CD4-positive, alpha-beta T cell treated with Interleukin-10 for 1 hour (primary cell): ENCODE data around the gene GCKR.

Experiments
- DNase-seq: peaks from one replicate; pipeline ENCODE4 v3.0.0-alpha.2; 2020

GCKR gene, protein sequence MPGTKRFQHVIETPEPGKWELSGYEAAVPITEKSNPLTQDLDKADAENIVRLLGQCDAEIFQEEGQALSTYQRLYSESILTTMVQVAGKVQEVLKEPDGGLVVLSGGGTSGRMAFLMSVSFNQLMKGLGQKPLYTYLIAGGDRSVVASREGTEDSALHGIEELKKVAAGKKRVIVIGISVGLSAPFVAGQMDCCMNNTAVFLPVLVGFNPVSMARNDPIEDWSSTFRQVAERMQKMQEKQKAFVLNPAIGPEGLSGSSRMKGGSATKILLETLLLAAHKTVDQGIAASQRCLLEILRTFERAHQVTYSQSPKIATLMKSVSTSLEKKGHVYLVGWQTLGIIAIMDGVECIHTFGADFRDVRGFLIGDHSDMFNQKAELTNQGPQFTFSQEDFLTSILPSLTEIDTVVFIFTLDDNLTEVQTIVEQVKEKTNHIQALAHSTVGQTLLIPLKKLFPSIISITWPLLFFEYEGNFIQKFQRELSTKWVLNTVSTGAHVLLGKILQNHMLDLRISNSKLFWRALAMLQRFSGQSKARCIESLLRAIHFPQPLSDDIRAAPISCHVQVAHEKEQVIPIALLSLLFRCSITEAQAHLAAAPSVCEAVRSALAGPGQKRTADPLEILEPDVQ

DNA sequence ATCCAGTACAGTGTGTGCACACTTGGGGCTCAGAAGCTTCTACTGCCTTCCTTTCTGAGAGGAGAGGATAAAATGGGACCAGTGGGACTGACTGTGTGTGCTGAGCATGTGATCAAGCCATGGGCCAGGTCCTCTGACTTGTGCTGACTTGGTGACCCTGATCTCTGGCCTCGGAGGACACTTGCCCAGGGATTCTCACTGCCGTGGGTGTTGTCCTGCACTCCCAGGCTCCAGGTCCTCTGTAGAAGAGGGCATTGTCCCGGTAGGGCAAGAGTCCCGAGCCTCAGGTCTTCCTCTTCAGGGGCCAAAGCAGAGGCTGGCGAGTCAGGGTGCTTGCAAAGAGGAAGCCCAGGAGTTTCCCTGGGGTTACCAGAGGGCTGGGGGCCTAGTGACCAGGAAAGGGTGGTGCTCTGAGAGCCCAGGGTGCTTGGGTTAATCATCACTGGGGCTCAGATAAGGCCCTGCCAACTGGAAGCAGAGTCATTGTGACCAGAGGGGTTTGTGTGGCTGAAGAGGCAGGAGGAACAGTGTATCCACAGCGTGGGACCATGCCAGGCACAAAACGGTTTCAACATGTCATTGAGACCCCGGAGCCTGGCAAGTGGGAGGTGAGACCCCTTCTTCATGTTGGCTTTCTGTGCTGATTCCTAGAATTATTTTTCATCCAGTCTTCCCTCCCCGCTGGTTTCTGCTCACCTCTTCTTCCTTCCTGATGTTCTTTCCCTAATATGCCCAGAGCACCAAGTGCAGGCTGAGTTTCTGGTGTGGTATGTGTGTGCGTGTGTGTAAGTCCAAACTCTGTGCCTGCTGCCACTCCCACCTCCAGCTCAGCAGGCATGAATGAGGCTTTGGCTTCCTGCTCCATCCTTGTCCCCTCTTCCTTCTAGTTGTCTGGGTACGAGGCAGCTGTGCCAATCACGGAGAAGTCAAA, at the start of gene GCKR:
Gene GCKR (plus strand): TSS at position 483 of the 931 bp plus-strand sequence. CDS start 66 bp downstream, at position 549.
- DNase-seq: no peak

DNA sequence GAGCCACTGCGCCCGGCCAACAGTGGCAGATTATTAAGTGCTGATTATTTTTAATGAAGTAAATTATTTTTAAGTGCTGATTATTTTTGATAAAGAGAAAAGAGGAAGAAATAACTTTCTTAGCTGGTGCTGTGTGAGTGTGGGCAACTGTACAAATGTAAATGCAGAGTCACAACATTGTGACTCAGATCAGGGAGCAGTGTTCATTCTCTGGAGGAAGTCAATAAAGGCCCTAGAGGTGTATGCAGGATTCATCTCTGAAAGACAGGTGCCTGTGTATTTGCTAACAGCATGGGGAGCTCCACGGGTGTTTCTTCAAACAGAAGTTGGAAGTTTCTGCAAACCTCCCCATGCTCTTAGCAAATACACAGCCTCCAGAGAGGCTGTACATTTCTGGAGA, 48.3 kb upstream of the GCKR start:
- no peak for DNase-seq

DNA sequence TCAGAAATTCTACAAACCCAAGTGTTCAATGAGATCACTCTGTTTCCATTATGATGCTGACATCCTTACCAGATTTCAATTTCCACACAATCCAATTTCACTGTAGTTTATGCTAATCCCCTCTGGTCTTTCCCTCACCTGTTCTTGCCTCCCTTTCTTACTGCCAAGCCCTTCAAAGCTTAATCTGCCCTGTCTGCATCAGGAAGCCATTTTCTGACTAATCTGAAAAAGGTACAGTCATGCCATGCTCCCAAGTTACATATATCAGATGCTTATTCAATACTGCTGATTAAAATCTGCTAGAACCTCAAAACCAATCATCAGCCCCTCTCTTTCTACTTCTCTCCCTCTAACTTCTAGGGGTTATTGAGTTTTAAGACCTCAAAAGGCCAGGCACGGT, 45.5 kb upstream of the GCKR start:
- DNase-seq: no peak

DNA sequence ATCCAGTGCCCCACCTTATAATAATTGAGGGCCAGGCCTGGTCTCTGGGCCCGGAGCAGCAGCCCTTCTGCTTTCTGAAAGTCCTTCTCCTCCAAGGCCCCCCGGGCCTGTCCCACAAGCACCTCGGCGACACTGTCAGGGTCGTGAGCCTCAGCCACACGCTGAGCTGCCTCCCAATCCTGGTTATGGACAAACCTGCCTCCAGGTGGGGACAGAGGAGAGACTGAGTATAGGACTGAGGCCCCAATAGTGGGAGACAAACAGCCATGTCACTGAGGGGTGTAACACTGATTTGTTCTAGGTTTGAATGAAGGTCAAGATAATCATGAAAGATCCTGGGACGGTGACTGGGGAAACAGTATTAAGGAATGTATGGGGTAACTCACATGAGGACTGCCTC, 42.7 kb upstream of the GCKR start:
- no peak for DNase-seq

DNA sequence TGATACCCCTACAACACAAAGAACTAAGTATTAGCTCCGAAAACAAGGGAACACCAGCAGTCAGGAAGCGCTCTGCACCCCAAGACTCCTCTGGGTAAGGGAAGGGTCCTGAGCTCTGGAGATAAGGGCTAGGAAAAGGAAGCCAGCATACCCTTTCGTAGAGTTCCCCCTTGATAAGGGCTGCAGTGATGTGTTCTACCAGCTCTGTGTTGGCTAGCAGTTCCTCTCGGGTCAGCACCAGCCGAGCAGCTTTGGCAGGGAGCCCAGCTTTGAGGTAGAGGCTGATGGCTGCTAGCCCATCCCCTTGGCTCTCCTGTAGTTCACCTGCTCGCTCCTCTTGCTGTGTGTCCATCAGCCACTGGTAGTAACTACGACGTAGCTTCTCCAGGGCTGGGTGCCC, 35.5 kb upstream of the GCKR start:
- DNase-seq: no peak

DNA sequence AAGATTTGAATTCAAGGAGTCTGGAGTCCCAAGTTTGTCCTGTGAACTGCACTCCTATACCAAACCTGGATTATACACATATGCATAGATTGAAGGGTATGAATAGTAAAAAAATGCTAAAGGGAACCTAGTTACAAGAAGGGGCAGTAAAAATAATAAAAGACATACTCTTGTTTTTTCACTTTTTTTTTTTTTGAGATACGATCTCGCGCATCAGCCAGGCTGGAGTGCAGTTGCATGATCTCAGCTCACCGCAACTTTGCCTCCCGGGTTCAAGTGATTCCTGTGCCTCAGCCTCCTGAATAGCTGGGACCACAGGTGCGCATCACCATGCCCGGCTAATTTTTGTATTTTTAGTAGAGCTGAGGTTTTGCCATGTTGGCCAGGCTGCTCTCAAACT, 32.2 kb upstream of the GCKR start:
- DNase-seq: no peak

DNA sequence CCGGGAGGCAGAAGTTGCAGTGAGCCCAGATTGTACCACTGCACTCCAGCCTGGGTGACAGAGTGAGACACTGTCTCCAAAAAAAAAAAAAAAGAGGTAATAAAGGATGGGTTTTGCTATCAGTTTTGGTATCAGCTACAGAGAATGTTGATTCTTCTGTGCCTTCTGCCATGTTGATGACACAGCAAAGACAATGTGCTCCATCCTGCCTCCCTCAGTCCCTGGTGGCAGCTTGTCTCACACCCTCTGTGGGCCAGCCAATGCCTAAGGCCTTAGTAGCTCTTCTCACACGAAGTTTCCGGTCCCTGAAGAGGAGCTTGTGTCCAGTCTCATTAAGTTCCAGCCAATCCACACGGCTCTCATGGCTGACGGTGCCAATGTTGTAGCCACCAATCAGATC, 24.7 kb upstream of the GCKR start:
- DNase-seq: no peak

DNA sequence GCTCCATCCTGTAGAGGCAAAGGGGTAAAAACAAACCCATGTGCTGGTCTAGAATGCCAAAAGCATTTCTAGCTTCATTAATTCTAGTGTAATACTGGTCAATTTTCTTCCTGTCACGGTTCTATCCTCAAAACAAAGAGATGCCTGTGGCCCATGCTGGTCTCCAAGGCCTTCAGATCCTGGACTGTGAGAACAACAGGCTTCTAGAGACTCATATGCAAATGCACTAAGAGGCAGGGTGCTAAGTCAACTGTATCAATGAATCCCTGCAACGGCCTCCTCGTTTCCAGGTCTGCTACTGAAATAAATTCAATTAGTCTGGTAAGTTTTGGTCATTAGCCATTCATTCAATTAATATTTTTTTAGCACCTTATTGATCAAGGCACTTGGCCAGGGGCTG, 11.1 kb upstream of the GCKR start:
- DNase-seq: no peak

DNA sequence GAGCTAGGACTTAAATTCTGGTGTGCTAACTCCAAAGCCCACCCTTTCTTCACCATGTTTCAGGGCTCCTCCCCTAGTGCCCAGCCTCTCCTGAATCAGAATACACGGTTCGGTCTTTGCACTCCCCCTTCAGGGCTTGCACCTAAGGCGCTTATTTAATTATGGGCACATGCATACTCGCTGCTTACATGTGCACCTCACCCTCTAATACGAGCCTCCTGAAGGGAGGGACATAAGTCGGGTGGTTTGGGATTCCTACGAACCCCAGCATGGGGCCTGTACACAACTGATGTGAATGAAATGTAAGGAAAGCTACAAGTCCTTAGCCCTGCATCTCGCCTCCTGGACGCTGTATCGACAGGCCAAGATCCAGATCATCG, 7.5 kb upstream of the GCKR start:
- no peak for DNase-seq

DNA sequence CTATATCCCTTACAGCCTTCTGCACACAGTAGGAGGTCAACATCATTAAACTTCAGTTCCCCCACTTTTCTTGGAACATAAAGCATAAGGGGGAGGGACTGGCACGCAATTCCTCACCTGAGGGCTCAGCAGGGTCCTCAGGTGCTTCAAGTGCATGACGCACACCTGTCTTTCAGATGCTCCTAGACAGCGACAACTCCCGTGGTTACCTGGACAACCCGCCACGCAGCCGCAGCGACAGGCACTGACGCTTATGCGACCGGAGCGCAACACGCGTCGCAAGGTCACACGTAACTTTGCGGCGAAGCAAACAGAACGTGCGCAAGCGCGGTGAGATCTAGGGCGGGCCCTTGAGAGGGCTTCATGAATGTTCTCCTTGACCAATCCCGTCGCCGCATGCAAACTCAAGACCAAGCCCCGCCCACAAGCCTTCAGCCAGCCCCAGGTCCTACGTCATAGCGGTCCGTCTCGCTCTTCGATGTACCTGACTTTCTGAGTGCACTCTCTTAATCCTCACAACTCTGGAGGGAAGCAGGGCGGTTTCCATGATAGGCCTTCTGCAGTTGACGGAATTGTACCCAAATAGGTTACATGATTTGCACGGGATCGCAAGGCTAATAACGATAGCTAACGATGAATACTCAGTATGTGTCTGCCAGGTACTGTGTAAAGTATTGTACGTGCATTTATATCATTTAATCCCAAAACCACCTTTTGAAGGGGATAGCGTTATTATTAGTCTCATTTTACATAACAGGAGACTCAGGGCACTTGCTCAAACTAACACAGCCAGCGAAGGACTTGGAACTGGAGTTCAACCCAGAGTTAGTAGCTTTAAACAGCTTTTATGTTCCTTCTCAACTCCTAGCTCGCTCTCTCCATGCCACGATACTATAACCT, 6.9 kb upstream of the GCKR start, which contains the start of gene IFT172:
Gene IFT172 (minus strand): TSS at position 246 of the 900 bp plus-strand sequence. CDS start 90 bp downstream, at position 156.
- DNase-seq: peak; percentile 99

DNA sequence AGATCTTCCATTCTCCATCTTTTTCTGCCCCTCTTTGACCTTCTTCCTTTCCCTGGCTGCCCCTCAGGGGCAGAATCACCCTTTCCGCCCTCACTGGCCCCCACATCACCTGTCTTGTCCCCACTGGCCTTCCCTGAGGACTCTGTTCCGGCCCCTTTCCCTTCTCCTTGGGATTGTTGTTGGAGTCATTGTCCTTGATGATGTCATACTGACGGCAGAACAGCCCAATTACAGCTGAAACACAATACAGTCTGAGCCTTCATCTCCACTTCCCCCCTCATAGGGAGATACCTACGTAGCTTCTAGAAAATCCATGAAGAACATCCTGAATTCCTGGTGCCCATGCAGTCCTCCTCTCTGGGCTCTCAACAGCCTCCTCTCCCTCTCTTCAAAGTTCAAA, 4.1 kb upstream of the GCKR start:
- no peak for DNase-seq

DNA sequence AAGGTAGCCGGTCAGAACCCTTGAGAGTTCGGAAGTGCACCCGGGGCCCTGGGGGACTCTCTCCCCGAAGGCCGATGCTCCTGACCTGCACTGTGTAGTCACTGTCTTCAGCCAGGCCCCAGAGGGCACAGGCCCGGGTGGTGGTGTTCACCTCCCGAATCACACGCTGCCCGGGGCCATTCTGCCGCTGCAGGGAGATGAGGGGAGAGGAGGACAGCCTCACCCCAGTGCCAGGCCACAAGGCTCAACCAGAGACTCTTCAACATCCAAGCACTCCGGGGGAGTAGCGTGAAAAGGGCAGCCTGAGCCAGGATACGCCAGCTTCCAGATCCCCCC, 2.7 kb upstream of the GCKR start:
- DNase-seq: no peak

DNA sequence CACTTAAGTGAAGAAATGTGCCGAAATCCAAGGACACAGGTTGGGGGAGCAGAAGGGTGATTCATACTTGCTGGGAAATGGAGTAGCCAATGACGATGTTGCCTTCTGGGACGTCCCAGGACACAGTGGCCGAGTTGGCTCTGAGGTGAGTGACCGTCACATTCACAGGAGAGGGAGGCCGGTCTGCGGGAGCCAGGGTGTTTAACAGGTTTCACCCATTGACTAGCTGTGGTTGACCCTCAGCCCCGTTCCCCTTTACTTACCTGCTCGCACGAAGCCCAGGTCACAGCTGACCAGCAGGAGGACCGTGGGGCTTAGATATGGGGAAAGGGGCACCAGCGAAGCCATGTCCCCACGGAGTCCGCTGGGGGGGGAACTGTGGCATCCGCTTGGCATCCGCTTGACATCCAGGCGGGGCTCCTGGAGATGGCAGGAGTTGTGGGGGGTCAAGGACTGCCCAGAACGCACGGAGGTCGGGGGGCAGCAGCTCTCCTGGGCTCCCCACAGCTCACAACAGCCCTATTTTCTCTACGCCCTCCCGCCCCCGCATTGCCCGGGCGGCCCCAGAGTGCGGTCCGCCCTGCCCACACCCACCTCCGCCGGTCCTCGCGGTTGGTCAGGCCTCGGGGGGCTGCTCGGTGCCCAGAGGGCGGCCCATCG, 2.2 kb upstream of the GCKR start:
- DNase-seq: no peak

DNA sequence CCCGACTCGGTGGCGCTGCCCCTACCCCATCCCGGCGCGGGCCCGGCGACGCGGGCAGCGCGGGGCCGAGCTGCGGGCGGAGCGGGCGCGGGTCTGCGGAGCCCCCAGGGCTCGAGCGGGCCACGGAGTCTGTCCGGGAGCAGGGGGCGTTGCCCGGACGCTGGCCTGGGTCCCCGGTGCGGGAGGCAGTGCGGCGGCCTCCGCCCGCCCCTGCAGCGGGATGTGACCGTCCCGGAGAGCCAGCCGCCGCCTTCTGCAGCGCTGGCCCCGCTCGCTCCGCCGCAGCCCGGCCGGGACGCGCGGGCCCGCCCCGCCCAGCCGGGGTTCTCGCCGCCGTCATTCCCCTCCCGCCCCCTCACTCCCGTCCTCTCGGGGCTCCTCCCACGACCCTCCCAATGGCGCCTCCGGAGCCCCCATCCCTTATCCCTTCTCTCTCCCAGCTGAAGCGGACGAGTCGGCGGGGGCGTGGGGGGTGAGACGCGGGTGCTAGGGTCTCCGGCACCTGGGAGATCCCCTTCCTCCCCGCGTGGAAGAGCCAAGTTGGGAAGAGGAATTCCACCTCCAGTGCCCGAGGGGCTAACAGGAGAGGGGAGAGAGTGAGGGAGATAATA, 1.6 kb upstream of the GCKR start, which contains the start of gene FNDC4:
Gene FNDC4 (minus strand): TSS at position 257 of the 611 bp plus-strand sequence. CDS start 521 bp downstream, outside the sequence.
- peak; percentile 24 for DNase-seq

DNA sequence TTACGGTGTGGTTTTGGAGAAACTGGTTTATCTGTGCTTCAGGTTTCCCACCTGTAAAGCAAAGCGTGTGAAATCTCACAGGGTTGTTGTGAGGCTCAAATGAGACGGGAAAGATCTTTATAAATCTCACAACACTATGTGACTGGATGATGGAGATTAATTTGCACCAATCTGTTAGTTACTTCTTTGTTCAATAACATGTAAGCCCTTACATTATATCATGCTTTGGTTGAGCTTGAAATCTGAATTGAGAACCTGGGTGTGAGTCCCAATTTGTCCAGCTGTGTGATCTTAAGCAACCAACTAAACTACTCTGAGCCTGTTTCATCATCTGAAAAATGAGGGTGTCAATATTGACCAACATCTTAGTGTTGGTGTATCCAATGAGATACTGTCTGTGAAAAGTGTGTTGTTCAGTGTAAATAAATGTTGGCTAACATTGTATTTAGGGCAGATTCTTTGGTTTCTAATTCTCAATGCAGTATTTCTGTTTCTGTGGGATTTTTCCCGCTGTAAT, 741 bp upstream of the GCKR start:
- no peak for DNase-seq

DNA sequence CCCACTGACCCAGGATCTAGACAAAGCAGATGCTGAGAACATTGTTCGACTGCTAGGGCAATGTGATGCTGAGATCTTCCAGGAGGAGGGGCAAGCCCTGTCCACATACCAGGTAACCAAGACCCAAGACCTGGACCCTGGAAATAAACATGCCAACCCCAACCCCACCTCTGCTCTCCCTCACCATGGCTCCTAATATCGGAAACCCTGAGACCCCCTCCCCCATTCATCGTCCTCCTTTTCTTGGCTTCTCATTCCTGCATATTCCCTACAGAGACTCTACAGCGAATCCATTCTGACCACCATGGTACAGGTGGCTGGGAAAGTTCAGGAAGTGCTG, 619 bp downstream of the GCKR start:
- no peak for DNase-seq

DNA sequence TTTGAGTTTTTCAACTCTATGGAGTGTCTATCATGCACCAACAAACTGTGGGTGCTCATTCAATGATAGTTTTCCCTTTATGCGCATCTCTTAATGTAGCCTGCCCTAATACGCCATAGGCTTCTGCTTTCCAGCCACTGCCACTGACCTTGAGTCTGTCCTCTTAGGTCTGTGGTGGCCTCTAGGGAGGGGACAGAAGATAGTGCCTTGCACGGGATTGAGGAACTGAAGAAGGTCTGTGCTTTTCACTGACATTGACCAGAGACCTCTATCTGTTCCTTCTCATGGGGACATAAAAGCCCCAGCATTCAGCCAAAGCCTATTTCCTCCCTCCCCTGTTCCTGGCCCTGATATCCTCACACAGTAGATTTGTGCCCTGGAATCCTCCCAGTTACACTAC, 2.3 kb downstream of the GCKR start:
- DNase-seq: no peak

DNA sequence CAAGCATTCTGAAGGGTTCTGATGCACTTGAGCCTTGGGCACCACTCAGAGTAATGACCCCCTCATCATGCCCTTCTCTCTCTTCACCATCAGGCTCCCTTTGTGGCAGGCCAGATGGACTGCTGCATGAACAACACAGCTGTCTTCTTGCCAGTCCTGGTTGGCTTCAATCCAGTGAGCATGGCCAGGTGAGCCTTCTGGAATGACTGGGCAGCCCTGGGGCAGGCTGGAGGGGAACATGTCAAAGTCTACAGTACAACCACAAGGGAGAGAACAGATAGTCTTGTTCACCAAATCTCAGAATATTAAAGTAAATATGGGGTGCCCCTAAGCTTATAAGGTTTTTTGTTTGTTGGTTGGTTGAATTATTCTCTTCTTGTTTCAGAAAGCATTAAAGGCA, 4.4 kb downstream of the GCKR start:
- DNase-seq: no peak

DNA sequence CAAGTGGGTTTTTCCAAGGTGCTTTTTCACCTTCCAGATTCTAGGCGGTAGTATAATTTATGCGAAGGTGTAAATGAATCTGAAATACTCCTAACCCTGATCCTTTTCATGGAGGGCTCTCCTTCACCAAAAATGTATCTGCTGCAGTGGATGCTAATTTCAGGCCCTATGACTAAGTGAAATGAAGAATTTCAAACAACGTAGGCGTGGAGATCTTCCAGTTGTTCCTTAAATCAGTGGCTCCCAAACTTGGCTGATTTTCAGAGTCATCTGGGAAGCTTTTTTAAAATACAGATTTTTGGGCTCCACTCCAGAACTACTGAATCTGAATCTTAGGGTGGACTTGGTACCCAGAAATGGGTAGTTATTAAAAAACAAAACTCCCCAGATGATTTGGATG, 5.5 kb downstream of the GCKR start:
- DNase-seq: no peak

DNA sequence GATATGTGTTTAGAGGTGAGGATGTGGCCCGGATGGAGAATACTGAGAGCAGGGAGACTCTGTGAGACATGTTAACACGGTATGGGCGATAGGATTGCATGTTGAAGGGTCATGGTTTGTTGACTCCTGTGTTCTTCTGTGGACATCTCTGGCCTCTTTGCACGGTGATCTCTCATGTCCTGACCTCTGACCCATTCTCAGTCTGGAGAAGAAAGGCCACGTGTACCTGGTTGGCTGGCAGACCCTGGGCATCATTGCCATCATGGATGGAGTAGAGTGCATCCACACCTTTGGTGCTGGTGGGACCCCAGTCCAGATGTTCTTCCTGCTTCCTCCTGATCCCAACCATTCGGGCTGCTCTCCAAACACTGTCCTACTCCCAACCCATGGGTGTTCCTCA, 9.9 kb downstream of the GCKR start:
- no peak for DNase-seq

DNA sequence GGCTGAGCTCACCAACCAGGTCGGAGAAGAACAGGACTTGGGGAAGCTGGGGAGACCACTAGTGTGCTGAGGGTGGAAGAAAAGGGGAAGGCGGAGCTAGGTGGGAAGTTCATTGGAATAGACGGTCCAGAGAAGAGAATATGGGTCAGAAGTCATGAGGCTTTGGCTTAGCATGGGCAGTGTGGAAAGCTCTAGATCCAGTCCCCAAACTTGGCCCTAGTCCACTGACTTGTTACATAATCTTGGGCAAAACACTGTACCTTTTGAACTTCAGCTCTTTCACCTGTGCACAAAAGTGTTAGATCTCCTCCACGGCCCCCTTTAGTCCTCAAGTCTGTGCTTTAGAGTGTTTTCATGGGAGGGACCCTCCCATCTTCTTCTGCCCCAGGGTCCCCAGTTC, 10.7 kb downstream of the GCKR start:
- no peak for DNase-seq
